BJ (cell line): ENCODE data around the gene AAMDC. TPM values are rescaled to one million over a fixed set of nuclear protein-coding genes. Genes with fewer than 3 reads are reported as not detected.
A peak's percentile ranks its signal among the peaks of the same experiment; 100 is the strongest.
"Not testable (repeated sequence)": the region's sequence is repeated elsewhere in the genome, so short reads cannot be mapped to it uniquely, and the experiment has no call there.

Experiments
- CTCF ChIA-PET: fragments of 350-600 bp; formaldehyde crosslinking; extraction: SDS; loops from one replicate; lab custom pipeline; 2021; ENCODE audit warnings: antibody characterized with exemption, inconsistent platforms; lab: Yijun Ruan, JAX
- POLR2A ChIA-PET: fragments of 300-600 bp; sonication (Branson Sonifier 250); formaldehyde crosslinking; extraction: SDS; loops from one replicate; lab custom pipeline; 2021; ENCODE audit warnings: antibody characterized with exemption; lab: Charles Lee
- DNase-seq: peaks from one replicate; pipeline ENCODE4 v3.0.0-alpha.2; 2011; ENCODE audit warnings: low read depth
- H3K27me3 ChIP-seq: 2 replicates; pipeline ENCODE4 v1.6.0; 2011; ENCODE audit warnings: low read length; ENCODE audit not compliant: control insufficient read depth, insufficient read depth
- H3K36me3 ChIP-seq: 2 replicates; pipeline ENCODE4 v1.5.1; 2011; ENCODE audit warnings: low read length; ENCODE audit not compliant: control insufficient read depth, insufficient read depth
- H3K4me3 ChIP-seq: 2 replicates; pipeline ENCODE4 v1.5.1; 2011; ENCODE audit warnings: low read depth, mild to moderate bottlenecking, control low read depth, low read length
- polyA plus RNA-seq: library from polyadenylated mRNA; depleted of rRNA; stranded (reverse); fragments of >200 nt; gene quantifications from 2 replicates; pipeline ENCODE4 v1.2.3, GENCODE V29; 2011
- TF ChIP-seq, protein P1 (sequence below): IDR thresholded peaks from 2 replicates; pipeline ENCODE4 v1.5.1; 2011; ENCODE audit warnings: low read depth, mild to moderate bottlenecking, control low read depth, inconsistent platforms, low read length, moderate library complexity; ENCODE audit not compliant: insufficient read depth

The AAMDC gene
- polyA plus RNA-seq, 1 experiment = 33.0 TPM

DNA sequence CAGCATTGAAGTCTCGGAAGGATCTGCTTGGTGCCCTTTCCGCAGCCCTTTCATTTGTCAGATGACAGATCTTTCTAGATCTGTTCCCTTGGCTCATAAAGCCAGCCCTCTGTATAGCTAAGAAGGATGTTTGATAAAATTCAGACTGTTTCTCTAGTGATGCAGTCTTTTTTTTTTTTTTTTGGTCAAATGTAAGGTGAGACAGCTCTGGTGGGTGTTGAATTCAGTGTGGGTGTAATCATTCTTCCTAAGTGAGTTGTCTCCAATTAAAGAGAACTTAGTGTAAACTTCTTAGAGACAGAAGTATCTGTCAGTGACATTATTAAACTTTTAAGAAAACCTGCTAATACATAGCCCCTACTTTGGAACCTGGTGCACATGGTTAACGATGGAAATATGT lies 53.3 kb downstream of the AAMDC start:
- Histone ChIP-seq H3K27me3 (no peaks in the 10 kb centered on the region), H3K4me3 (no peak overlapping the region), H3K36me3 (peaks cover 9% of the 10 kb centered on the region)
- TF ChIP-seq, protein P1, sequence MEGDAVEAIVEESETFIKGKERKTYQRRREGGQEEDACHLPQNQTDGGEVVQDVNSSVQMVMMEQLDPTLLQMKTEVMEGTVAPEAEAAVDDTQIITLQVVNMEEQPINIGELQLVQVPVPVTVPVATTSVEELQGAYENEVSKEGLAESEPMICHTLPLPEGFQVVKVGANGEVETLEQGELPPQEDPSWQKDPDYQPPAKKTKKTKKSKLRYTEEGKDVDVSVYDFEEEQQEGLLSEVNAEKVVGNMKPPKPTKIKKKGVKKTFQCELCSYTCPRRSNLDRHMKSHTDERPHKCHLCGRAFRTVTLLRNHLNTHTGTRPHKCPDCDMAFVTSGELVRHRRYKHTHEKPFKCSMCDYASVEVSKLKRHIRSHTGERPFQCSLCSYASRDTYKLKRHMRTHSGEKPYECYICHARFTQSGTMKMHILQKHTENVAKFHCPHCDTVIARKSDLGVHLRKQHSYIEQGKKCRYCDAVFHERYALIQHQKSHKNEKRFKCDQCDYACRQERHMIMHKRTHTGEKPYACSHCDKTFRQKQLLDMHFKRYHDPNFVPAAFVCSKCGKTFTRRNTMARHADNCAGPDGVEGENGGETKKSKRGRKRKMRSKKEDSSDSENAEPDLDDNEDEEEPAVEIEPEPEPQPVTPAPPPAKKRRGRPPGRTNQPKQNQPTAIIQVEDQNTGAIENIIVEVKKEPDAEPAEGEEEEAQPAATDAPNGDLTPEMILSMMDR = no peak
- no peak for DNase-seq
- ChIA-PET POLR2A (no interaction called here), CTCF (no interaction called here)

DNA sequence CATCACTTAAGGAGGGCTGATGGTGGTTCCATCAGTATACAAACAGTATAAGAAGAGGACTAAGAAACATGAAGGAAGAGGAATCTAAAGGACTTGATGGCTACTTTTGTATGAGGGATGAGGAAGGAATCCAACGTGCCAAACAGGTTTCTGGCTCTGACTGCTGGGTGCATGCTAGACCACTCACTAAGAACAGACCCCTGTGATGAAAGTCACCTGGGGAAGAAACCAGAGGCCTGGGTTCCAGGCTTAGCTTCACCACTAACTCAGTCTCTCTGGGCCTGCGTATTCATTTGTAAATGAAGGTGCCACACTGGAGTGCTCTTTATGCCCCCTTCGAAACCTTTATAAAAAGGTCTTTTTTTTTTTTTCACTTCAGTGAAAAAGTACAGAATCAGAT lies 55.1 kb downstream of the AAMDC start:
- no peak for DNase-seq
- TF ChIP-seq, protein P1 = no peak
- Histone ChIP-seq H3K27me3 (no peaks in the 10 kb centered on the region), H3K4me3 (no peak overlapping the region), H3K36me3 (peaks cover 7% of the 10 kb centered on the region)
- ChIA-PET CTCF (no interaction called here), POLR2A (no interaction called here)

DNA sequence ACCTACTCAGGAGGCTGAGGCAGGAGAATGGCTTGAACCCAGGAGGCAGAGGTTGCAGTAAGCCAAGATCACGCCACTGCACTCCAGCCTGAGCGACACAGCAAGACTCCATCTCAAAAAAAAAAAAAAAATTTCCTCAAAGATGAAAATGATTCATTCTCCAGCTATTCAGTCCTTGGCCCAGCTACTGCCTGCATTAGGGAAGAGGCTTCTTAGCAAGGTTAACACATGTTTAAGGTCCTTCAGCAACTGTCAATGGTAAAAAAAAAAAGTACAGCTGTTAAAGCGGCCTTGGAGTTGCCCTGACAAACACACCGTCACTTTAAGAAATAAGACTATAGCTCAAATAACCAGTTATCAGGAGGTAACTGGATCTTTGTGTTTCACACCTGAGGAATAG lies 57.3 kb downstream of the AAMDC start:
- ChIA-PET CTCF (interaction anchor here (0.6 to 1.3 kb wide), 2 partner anchors 137 to 168 kb away, joined by 3 read pairs; no protein-coding TSS in a partner anchor), POLR2A (interaction anchor here (0.6 kb wide), 1 partner anchor 9 kb away, joined by 15 read pairs; no protein-coding TSS in a partner anchor)
- not testable (repeated sequence) for H3K4me3 ChIP-seq, H3K36me3 ChIP-seq, H3K27me3 ChIP-seq
- peak; percentile 61 for DNase-seq

DNA sequence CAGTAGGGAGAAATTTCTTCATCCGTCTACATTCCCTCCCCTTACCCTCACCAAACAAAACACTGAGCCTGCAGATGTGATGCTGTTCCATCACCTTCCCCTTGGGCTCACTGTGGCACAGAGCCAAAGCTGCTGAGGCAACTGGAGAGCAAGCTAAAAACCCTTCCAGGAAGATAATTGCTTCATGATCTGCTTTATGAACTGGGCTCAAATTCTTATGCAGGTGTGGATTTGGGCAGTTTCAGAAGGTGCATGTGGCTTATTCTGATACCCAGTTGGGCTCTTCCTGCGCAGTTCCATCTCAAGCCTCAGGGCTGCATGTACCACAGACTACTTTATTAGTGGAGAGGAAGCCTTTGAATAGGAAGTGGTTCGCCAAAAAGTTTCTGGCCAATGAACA lies 58.3 kb downstream of the AAMDC start:
- DNase-seq = no peak

DNA sequence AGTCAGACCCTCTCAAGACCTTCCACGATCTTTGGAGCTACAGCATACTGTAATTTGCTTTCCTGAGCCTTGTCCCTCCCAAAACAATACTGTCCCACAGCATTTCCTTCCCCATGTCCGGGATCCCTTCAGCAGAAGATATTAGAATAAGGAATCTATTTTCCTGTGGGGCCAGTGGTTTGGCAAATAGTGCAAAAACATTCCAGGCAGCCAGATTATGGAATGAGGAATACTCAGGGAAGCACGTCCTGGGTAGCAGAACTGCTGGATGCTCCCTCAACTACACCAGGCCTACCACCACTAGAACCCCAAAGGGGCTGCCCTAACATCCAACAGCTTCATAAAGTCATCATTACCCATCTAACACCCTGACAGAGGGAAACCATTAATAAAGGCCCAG lies 61.5 kb downstream of the AAMDC start:
- TF ChIP-seq, protein P1 = no peak
- H3K27me3 ChIP-seq = no peaks in the 10 kb centered on the region
- DNase-seq = no peak
- no peaks in the 10 kb centered on the region; the same call in 1 of the 2 replicates for H3K36me3 ChIP-seq
- ChIA-PET CTCF (no interaction called here), POLR2A (no interaction called here)
- H3K4me3 ChIP-seq = no peak overlapping the region

More for the DNA sequence above, 58.3 kb downstream of the AAMDC start:
- ChIA-PET CTCF (interaction anchor here (1.3 kb wide), 1 partner anchor 167 kb away, joined by 3 read pairs; no protein-coding TSS in a partner anchor), POLR2A (no interaction called here)
- TF ChIP-seq, protein P1 = no peak
- H3K4me3 ChIP-seq = no peak overlapping the region
- peaks cover 4% of the 10 kb centered on the region for H3K36me3 ChIP-seq
- H3K27me3 ChIP-seq = no peaks in the 10 kb centered on the region

DNA sequence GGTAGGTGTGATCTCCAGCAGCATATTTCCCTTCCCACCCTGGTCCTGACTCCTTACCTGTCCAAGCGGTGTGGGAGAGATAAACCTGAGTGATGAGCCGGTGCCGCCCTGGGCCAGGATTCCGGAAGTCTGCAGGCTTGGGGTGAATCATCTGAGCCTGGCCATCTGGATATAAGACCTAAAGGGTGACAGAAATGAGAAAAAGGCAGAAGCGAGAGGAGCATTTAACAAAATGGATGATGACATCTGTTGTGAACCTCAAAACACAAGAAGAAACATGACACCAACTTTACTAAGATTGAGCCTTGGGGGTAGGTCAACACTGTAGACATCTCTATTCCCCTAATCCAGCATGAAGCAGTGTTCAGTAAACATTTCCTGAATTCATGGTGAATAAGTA lies 62.8 kb downstream of the AAMDC start:
- POLR2A ChIA-PET = no interaction called here
- CTCF ChIA-PET = no interaction called here
- Histone ChIP-seq H3K4me3 (no peak overlapping the region), H3K36me3 (no peaks in the 10 kb centered on the region; the same call in 1 of the 2 replicates), H3K27me3 (no peaks in the 10 kb centered on the region)
- no peak for DNase-seq
- TF ChIP-seq, protein P1 = no peak
